ENCODE results near the gene TMEM239.

The TMEM239 gene

DNA sequence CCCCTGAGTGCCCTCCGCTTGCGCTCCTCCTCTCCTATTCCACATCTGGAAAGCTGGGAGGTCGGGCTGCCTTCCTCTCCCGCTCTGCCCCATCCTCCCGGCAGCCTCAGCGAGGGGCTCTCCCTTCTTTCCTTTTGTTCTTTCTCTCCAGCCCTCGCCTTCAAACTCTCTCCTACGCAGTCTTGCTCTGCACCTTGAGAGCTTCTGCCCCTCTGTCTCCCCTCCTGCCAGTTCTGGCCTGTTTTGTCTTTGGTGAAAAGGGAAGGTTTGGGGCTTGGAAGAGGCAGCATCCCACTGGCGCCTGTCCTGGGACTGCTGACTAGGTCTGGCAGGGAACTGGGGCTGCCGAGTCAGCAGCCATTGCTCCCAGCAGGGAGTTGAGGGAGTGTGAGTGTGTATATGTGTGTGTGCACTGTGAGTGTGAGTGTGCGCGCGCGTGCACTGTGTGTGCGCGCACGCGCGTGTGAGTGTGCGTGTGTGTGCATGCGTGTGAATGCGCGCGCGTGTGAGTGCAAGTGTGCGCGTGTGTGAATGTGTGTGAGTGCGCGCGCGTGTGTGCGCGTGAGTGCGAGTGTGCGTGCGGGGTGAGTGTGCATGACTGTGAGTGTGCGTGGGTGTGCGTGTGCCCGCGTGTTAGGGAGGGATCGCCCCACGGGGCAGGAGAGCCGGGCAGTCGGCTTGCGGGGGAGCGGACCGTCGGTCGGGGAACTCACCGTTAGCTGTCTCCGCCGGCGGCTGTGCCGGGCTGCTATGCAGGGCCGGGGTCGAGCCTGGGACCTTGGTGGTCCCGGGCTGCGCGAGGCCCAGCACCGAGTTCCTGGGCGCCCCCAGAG, 16.3 kb upstream of the TMEM239 start:
- H3K27ac ChIP-seq = no peak overlapping the region
- TF ChIP-seq ZFX (IDR thresholded peaks at IDR 0.05; ENCODE audit: borderline replicate concordance) = no peak
- TF ChIP-seq, protein P1, sequence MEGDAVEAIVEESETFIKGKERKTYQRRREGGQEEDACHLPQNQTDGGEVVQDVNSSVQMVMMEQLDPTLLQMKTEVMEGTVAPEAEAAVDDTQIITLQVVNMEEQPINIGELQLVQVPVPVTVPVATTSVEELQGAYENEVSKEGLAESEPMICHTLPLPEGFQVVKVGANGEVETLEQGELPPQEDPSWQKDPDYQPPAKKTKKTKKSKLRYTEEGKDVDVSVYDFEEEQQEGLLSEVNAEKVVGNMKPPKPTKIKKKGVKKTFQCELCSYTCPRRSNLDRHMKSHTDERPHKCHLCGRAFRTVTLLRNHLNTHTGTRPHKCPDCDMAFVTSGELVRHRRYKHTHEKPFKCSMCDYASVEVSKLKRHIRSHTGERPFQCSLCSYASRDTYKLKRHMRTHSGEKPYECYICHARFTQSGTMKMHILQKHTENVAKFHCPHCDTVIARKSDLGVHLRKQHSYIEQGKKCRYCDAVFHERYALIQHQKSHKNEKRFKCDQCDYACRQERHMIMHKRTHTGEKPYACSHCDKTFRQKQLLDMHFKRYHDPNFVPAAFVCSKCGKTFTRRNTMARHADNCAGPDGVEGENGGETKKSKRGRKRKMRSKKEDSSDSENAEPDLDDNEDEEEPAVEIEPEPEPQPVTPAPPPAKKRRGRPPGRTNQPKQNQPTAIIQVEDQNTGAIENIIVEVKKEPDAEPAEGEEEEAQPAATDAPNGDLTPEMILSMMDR (IDR thresholded peaks at IDR 0.05) = no peak

DNA sequence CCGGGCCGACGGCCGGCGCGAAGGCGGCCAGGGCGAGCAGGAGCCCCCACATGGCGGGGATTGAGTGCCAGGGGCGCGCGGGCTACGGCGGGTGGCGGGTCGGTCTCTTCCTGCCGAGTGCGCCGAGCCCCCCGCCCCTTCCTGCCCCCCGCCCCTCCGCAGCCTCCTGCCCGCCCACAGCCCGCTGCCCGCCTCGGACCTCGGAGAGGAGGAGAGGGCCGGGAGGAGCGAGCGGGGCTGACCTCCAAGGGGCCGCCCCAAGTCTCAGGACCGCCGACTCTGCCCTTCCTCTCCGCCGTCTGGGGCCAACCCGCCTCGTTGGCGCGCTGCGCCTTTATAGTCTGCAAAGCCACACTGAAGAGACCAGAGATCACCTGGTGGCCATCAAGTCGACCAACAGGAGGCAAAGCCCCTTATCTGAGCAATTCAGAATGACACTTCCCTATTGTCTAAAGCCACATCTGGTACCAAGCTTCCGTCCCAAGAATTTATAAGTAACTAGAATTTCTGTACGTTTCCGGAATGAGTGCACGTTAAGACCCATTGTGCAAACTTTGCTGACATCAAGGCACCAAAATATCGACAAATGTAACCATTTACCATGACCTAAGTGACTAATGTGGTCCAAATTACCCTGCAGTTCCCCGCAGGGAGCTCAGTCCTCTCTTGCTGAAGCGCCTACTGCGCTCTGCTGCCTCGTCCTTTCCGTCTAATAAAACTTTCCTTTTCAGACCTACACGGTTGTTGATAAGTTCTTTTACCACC, 15.5 kb upstream of the TMEM239 start, which contains the start of gene CPXM1:
Gene CPXM1, minus strand, starts transcription at position 107 of the 765 bp plus-strand sequence. Its CDS starts 55 bp downstream, at position 52.
- H3K27ac ChIP-seq = no peak within 1 kb of the TSS
- no peak for TF ChIP-seq ZFX (IDR thresholded peaks at IDR 0.05; ENCODE audit: borderline replicate concordance)
- TF ChIP-seq, protein P1 (IDR thresholded peaks at IDR 0.05) = no peak

DNA sequence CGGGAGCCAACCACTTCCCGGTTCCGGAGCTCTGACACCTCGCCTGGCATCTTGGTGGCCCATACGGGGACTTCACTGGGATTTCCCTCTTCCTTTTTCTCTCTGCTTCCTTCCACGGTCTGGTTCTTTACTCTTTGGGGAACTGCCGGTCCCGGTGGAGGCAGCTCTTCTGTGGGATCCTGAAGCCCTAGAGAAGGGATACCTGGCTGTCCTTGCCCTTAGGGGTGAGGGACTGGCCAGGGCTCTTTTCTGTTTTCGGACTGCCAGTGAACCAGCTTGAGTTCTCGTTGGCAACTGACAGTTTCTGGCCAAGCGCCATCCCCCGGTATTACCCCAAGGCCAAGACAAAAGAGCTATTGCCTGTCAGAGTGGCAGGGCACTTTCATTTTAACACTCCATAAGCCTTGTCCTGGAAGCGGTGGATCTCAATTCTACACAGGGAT, 14.9 kb upstream of the TMEM239 start:
- TF ChIP-seq, protein P1 (IDR thresholded peaks at IDR 0.05) = no peak
- no peak for TF ChIP-seq ZFX (IDR thresholded peaks at IDR 0.05; ENCODE audit: borderline replicate concordance)
- no peak overlapping the region for H3K27ac ChIP-seq

DNA sequence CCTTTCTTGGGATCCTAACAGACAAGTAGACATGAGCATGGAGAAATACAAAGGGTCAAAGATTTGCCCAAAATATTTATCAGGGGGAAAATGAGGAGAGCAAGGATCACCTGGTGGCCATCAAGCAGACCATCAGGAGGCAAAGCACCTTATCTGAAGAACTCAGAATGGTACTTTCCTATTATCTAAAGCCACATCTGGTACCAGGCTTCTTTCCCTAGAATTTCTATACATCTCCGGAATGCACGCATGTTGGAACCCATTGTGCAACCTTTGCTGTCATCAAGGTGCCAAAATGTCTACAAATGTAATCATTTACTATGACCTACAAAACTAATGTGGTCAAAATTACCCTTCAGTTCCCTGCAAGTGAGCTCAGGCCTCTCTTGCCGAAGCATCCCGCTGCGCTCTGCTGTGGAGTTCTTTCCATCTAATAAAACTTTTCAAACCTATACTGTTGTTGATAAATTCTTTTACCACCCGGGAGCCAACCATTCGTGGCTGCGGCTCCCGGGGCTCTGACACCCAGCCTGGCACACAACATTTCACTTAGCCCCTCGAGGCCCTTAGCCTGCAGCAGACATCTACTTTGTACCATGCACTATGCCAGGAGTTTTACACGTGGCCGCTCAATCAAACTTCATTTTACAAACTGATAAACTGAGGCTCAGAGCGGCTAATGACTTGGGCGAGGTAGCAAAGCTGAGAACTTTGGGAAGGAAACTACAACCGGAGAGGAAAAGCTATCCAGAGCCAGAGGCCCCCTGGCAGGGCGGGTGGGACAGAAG, 11.9 kb upstream of the TMEM239 start:
- H3K27ac ChIP-seq = no peak overlapping the region
- no peak for TF ChIP-seq ZFX (IDR thresholded peaks at IDR 0.05; ENCODE audit: borderline replicate concordance)
- TF ChIP-seq, protein P1 (IDR thresholded peaks at IDR 0.05) = no peak

DNA sequence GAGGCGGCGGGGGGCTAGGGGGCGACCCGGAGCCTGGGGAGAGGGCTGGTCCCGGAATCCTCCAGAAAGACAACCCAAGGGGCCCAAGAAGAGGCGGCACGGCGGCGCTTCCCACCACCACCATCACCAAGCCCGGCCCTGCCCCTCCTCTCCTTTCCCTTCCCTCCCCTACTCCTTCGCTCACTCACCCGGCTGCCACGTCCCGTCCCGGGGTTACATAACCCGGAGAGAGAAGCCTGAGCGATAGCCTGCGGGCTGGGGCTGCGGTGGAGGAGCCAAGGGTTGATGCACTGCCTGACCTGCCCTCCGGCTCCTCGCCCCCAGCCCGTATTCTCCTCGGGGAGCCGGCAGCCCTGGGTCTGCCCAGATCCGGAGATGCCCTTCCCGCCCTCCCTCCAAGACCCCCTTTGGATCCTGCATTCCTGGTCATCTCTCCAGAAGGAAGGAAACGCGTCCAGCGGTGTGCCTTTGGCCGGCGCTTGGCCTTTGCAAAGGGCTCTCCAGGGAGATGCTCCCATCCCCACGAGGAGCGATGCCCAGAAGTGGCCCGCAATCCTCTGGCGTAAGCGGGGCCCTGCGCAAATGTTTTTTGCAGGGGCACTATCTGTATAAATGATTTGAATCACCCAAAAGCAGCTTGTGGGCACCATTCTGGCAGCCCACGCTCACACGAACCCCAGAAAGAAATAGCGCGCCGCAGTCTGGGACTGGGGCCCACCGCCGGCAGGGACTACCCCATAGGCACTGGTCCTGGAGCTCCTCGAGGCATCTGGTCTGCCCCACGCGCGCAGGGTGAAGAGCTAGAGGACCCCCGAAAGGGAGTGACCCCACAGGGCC, 11.1 kb upstream of the TMEM239 start:
- TF ChIP-seq, protein P1 (IDR thresholded peaks at IDR 0.05) = no peak
- no peak for TF ChIP-seq ZFX (IDR thresholded peaks at IDR 0.05; ENCODE audit: borderline replicate concordance)

DNA sequence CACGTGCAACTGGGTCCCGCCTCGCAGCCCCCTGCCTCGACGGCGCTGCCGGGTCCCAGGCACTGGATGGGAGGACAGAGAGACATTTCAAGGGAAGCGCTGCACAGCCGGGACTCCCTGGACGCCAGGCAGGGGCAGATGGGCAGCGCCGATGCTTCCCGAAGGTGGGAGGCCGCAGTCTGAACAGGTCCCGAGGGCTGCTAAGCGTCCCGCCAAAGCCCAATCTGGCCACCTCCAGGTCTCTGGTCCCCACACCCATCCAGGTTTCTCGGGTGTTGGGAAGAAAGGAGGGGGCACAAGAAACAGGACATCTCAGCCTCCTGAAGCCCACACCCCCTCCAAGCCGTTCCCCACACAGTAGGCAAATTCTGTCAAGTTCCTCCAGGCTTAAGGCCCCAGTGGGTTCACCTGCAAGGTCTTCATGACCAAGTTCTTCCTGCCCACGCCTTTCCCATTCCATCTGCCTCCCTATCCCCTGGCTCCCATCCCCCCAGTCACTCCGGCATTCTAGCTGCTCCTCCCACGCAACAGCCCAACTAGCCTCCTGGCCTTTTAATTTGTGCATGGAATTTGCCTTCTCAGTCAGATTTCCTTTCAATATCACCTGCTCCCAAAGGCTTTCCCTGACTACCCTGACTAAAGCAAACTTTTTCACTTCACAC, 10.3 kb upstream of the TMEM239 start:
- H3K27ac ChIP-seq = no peak overlapping the region
- TF ChIP-seq ZFX (IDR thresholded peaks at IDR 0.05; ENCODE audit: borderline replicate concordance) = no peak
- TF ChIP-seq, protein P1 (IDR thresholded peaks at IDR 0.05) = no peak

More for the DNA sequence above, 11.1 kb upstream of the TMEM239 start:
- H3K27ac ChIP-seq = no peak overlapping the region

Measured in 22Rv1 (cell line).